IgD-negative memory B cell (primary cell): ENCODE results near the gene RIPK4. TPM values are rescaled to one million over a fixed set of nuclear protein-coding genes. Genes with fewer than 3 reads are reported as not detected.

ENCODE experiments used
- H3K27ac Mint-ChIP-seq, 3 donors: one replicate each; pipeline ENCODE4 v1.8.0; 2020 to 2022; ENCODE audit warnings: mild to moderate bottlenecking in 3 of 3, mixed read lengths in 3 of 3, moderate library complexity in 1 of 3
- H3K27me3 Mint-ChIP-seq: one replicate; pipeline ENCODE4 v1.8.0; 2021; ENCODE audit warnings: mixed read lengths
- H3K36me3 Mint-ChIP-seq: one replicate; pipeline ENCODE4 v1.8.0; 2020; ENCODE audit warnings: mild to moderate bottlenecking, mixed read lengths
- H3K4me1 Mint-ChIP-seq, 3 donors: one replicate each; pipeline ENCODE4 v1.8.0; 2020 to 2022; ENCODE audit warnings: mixed read lengths in 3 of 3, mild to moderate bottlenecking in 1 of 3
- H3K4me3 Mint-ChIP-seq, 4 donors: one replicate each; pipeline ENCODE4 v1.8.0; 2020 to 2022; ENCODE audit warnings: mild to moderate bottlenecking in 4 of 4, mixed read lengths in 4 of 4, moderate library complexity in 3 of 4
- H3K9me3 Mint-ChIP-seq, 3 donors: one replicate each; pipeline ENCODE4 v1.8.0; 2020 to 2021; ENCODE audit warnings: mixed read lengths in 3 of 3, mild to moderate bottlenecking in 1 of 3
- polyA plus RNA-seq: library from polyadenylated mRNA; unstranded; fragments of 300-500 nt; fragmentation: Illumina TruSeq; gene quantifications from one replicate; pipeline ENCODE4 v1.2.3, GENCODE V29; 2021

RIPK4 gene
- polyA plus RNA-seq, 1 donor from 2014 or later = not detected

DNA sequence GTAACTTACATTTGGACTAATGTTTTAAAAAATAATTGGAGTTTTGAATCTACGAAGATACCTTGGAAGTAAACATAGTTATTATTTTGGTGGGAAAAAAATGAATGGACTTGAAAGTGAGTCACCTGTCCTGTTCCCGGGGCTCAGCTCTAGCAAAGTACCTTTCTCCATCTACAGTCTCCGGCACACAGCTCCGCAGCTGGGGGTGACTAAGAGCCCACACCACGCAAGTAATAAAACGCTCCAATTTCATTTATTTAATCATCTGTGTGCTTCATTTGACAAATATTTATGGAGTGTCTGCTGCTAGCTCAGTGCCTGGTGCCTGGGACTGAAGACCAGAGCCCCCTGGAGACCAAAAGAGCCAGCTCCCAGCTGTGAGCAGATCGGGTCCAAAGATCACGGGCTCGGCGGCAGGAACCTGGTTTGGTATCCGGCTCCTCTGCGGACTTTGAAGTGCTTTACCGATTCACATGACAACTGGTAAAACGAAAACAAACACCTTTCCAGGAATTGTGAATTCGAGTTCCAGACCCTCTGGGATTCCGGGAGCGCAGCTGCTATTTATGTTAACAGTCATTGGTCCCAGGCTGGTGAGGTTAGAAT lies 1.7 kb upstream of the RIPK4 start:
- H3K27ac Mint-ChIP-seq = peak overlapping the region in 1 of 3 donors; percentile 23
- H3K36me3 Mint-ChIP-seq = no peaks in the 10 kb centered on the region
- H3K4me3 Mint-ChIP-seq = peak overlapping the region; percentile 23 to 88 (median 48)
- H3K9me3 Mint-ChIP-seq = peaks cover 0 to 5% (median 0%) of the 10 kb centered on the region in 3 donors
- H3K4me1 Mint-ChIP-seq = peaks cover 20 to 33% (median 20%) of the 10 kb centered on the region in 3 donors
- H3K27me3 Mint-ChIP-seq = peaks cover 70% of the 10 kb centered on the region

DNA sequence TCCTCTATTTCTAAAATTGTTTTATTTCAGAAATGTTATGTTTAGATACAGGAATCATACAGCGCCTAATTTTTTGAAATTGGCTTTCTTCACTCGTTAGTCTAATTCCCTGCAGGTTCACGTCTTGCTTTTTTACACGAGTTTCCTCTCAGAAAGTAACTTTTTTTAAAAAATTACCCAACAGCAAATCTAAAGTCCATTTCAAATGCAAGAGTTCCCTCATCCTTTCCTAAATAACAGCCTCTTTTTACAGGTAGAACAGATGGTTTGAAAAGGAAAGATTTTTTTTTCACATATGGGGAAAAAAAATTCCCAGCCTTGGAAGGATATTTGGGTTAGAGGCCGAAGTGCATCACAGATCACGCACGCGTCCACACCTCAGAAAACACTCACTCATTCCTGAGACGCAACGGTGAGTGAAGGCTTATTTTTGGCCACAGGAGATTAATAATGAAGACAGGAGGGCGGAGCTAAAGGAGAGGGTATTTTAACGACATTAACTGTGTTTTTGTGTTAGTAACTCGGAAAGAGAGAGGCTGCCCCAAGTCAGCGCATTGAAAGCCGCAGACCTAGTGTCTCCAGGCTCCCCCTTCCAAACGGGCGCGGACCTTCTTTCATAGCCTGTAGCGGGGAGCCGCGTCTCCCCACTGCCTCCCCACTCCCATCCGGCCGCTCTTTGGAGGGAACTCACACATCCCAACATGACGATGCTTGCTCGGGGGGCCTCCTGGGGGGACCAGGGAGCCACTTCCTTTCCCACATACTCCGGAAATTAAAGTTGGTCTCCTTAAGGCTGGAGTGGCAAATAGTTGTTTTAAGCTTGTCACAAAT lies 969 bp upstream of the RIPK4 start:
- H3K36me3 Mint-ChIP-seq = no peaks in the 10 kb centered on the region
- peaks cover 74% of the 10 kb centered on the region for H3K27me3 Mint-ChIP-seq
- H3K4me3 Mint-ChIP-seq = peak overlapping the region; percentile 46 to 90 (median 78)
- peak overlapping the region in 2 of 3 donors; percentile 45 to 76 for H3K27ac Mint-ChIP-seq
- H3K4me1 Mint-ChIP-seq = peaks cover 20 to 33% (median 20%) of the 10 kb centered on the region in 3 donors
- peaks cover 0 to 5% (median 0%) of the 10 kb centered on the region in 3 donors for H3K9me3 Mint-ChIP-seq

DNA sequence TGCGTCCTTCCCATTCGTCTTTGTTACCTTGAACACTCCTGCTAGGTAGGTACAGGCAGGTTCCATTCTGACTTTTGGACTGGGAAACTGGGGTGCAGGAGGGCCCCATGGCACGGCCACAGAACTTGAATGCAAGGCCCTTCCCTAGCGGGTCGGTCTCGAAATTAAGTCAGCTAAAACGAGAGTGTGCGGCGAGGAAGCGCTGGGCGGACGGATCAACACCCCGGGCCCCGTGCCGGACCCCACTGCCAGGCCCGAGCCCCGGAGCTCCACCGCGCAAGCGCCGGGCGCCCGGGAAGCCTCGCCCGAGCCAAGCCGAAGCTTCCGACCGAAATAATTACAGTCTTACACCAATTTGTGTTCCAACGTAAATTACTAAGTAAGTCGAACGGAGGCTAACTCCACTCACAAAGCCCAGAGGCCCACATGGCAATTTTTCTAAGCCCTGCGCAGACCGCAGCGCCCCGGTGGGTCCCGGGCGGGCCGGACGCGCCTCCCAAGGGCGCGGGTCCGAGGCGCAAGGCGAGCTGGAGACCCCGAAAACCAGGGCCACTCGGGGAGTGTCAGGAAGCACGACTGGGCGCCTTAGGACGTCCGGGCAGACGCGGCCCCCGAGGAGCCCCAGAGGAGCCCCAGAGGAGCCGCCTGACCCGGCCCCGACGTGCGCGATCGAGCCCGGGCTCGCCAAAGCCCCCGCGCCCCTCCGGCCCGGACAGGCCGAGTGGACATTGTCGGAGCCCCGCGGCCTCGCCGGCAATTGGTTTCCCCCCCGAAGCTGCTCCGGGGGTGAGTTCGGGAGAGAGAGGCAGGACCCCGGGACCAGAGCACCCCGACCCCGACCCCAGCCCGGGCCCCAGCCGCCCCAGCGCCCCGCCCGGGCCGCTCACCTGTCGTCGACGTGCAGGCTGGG lies 624 bp downstream of the RIPK4 start:
- Mint-ChIP-seq H3K4me3 (peak overlapping the region in 2 of 4 donors; percentile 44 to 76), H3K9me3 (peaks cover 0 to 5% (median 0%) of the 10 kb centered on the region in 3 donors), H3K4me1 (peaks cover 22 to 38% (median 26%) of the 10 kb centered on the region in 3 donors), H3K27ac (peak overlapping the region in 1 of 3 donors; percentile 69), H3K36me3 (no peaks in the 10 kb centered on the region), H3K27me3 (peaks cover 75% of the 10 kb centered on the region)

DNA sequence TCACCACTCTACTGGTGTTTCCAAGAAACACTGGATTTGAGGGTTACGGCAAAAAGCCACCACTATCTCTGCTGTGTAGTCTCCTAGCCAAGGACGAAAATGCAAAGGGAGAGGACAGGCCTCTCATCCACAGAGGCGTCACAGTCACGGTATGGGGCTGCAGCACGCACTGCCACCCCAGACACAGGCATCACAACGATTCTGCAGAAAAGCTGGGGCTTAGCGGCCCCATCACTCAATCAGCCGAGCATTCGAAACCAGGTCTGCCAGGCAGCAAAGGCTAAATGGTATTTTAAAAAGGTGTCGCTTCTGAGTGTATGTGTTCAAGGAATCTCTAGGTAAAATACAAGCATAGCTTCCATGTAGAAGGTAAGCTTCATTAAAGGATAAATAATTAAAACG lies 1.4 kb downstream of the RIPK4 start:
- Mint-ChIP-seq H3K27ac (peak overlapping the region in 1 of 3 donors; percentile 69), H3K9me3 (peaks cover 0 to 5% (median 0%) of the 10 kb centered on the region in 3 donors), H3K36me3 (no peaks in the 10 kb centered on the region), H3K27me3 (peaks cover 77% of the 10 kb centered on the region), H3K4me1 (peaks cover 24 to 38% (median 30%) of the 10 kb centered on the region in 3 donors), H3K4me3 (peak overlapping the region in 3 of 4 donors; percentile 12 to 76 (median 57))

DNA sequence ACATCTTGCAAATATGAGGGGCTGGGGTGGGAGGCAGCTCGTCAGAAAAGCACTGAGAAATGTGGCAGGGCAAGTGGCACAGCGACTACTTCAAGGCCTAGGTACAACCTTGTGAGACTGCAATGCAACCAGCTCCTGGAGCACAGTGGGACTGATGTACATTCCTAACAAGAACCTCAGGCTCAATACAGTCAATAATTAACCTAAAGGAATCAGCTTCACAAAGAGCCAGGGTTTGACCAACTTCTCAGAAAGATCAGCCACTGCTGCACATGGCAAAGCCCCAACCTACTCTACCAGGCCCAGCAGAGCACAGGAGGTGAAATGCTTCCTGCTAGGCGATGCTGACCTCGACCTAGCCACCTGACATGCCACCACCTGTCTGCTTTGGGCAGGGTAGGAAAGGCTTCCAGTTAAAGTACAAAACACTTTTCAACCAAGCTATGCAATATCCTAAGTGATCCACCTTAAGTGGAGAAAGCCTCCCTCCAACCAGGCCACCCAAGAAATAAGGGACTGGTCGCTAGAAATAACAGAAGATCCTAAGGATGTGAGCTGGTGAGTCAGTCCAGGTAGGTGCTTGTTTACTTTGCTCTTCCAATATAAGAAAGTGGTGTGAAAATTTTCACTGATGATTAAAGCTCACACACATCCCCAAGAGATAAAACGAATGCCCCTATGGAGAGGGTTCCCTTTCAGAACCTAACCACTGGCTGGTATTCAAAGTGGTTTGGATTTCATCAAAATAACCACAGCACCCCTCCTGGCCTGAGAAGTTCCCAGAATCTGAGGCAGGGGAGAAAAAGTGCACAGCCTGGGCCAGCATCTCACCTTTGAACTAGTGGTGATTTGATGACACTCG lies 2.1 kb downstream of the RIPK4 start:
- H3K27me3 Mint-ChIP-seq = peaks cover 77% of the 10 kb centered on the region
- no peaks in the 10 kb centered on the region for H3K36me3 Mint-ChIP-seq
- peak overlapping the region in 1 of 3 donors; percentile 69 for H3K27ac Mint-ChIP-seq
- H3K9me3 Mint-ChIP-seq = peaks cover 0 to 5% (median 0%) of the 10 kb centered on the region in 3 donors
- H3K4me3 Mint-ChIP-seq = peak overlapping the region in 3 of 4 donors; percentile 25 to 76 (median 29)
- H3K4me1 Mint-ChIP-seq = peaks cover 23 to 35% (median 30%) of the 10 kb centered on the region in 3 donors

DNA sequence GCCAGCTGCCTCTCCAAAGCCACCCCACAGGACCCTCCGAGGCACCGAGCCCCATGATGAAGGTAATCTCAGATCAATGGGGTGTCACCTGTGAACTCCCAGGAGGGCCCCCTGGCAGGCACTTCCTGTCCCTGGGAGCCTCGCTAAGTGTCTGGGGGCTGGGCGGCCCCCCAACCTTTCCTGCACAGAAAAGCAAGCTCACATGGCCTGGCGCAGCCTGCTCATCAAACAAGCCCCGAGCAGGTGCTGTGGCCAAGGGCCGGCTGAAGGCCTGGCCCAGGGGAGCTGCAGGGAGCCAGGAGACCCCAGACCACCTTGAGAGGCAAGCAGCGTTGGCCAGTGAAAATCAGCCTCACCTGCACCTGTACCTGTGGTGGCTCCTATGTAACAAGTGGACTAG lies 2.9 kb downstream of the RIPK4 start:
- Mint-ChIP-seq H3K9me3 (peaks cover 0 to 5% (median 0%) of the 10 kb centered on the region in 3 donors), H3K27ac (no peak overlapping the region), H3K4me3 (no peak overlapping the region), H3K27me3 (peaks cover 77% of the 10 kb centered on the region), H3K4me1 (peaks cover 21 to 33% (median 28%) of the 10 kb centered on the region in 3 donors), H3K36me3 (no peaks in the 10 kb centered on the region)

DNA sequence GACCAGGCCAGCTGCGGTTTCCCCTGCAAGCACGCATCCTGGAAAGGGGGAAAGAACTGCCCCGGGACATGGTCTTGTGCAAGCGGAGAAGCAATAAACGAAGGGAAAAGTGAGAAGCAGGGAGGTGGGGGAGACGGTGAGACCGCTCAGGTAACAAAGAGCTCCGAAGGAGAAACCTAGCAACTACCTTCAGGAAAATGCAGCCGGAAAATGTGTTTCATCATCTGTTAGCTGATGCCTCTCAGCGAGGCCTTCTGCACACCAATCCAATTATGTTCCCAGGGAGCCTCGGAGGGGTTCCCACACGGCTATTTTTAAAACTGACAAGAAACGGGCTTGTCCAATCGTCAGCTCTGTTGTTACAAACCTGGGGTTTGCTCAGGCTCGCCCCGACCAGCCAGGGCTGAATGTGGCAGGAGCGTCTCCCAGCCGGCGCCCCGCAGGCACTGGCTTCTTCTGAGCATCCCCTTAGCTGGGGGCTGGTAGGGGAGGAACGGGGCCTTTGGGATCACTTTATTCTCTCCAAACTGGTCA lies 3.4 kb downstream of the RIPK4 start:
- Mint-ChIP-seq H3K27ac (no peak overlapping the region), H3K4me3 (peak overlapping the region in 1 of 4 donors; percentile 5), H3K27me3 (peaks cover 73% of the 10 kb centered on the region)

DNA sequence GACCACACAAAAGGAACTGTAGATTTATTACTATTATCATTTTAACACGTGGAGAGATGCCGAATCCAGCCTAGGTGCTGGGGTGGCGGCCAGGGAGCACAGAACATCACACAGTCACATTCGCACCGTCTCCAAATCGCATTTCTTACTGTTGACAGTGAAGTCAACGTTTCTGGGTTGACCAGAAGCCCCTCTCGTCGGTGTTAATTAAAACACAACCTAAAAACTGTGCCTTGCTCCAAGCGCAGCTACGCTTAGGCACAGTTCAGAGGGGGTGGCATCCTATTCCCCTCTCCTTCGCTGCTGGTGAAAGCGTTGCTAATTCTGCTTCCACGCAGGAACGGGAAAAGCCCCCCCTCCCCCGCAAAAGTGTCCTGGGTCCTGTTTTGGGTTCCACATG lies 4.1 kb downstream of the RIPK4 start:
- H3K4me1 Mint-ChIP-seq = peaks cover 12 to 21% (median 17%) of the 10 kb centered on the region in 3 donors
- peak overlapping the region in 1 of 3 donors; percentile 80 for H3K27ac Mint-ChIP-seq
- H3K27me3 Mint-ChIP-seq = peaks cover 66% of the 10 kb centered on the region
- no peaks in the 10 kb centered on the region for H3K36me3 Mint-ChIP-seq
- H3K9me3 Mint-ChIP-seq = peaks cover 0 to 5% (median 0%) of the 10 kb centered on the region in 3 donors
- H3K4me3 Mint-ChIP-seq = no peak overlapping the region

More for the DNA sequence above, 3.4 kb downstream of the RIPK4 start:
- H3K4me1 Mint-ChIP-seq = peaks cover 19 to 28% (median 24%) of the 10 kb centered on the region in 3 donors
- H3K9me3 Mint-ChIP-seq = peaks cover 0 to 5% (median 0%) of the 10 kb centered on the region in 3 donors
- H3K36me3 Mint-ChIP-seq = no peaks in the 10 kb centered on the region

DNA sequence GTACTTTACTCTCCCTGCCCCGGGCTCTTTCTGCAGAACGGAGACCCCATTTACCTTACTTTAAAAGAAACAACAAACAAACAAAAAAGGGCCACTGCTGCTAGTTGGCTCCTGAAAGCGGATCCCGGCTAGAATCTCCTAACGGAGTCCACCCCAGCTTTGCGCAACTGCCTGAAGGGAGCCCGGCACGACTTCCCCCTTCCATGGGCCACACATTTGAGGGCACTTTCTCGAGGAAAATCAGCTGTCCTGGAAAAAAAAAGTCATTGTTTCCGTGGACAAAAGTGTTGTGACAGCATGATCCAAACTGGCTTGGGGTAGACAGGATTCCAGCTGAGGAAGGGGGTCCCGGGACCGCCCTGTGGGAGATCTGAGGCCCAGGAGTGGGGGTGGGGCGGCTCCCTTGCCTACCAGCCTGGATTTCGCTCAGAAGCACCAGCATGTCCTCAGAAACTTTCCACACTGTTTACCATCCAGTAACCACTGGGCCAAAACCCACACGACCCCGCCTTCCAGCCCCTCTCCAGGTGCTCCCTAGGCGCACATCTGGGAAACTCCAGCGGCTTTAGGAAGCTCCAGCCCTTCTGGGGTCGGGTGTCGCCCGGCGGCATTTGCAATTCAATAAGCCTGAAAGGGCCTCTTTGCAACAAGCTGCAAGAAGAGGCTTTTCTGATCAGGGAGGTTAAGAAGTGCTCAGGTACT lies 4.8 kb downstream of the RIPK4 start:
- Mint-ChIP-seq H3K9me3 (peaks cover 0 to 1% (median 0%) of the 10 kb centered on the region in 3 donors), H3K27me3 (peaks cover 59% of the 10 kb centered on the region), H3K27ac (peak overlapping the region; percentile 46 to 80 (median 65)), H3K4me1 (peaks cover 5 to 14% (median 10%) of the 10 kb centered on the region in 3 donors), H3K36me3 (no peaks in the 10 kb centered on the region), H3K4me3 (peak overlapping the region in 1 of 4 donors; percentile 81)

DNA sequence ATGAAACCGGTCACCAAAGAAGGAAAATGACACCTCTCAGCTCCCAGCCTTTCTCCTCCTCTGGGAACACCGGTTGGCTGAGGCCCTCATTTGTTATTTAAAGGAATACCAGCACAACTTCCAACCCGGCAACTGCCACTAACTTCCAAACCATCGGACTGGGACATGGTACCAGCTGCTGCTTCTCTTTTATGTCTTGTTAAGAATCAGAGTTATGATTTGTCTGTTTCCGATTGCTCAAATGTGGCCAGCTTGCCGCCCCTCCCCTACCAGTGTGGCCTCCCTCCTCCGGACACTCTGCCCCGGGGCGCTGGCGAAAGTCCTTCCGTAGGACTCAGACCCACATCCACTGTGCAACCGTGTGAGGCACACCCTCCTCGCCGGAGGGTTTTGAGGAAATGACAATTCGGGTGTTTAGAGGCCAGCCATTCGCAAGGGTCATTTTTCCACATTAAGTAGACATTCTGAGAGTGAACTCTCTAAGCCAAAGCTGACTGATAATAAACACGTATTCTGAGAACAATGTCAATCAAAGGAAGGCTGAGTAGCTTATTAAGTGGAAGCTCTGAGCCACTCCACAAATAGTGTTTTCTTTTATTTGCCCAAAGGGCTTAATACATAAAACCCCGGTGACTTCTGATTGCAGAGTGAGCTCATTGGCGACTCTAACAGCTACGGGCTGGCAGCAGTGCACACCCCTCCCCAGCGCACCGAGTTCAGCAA lies 5.5 kb downstream of the RIPK4 start:
- Mint-ChIP-seq H3K27ac (peak overlapping the region in 2 of 3 donors; percentile 46 to 65), H3K9me3 (peaks cover 0 to 1% (median 0%) of the 10 kb centered on the region in 3 donors), H3K4me1 (peaks cover 5 to 13% (median 9%) of the 10 kb centered on the region in 3 donors), H3K36me3 (no peaks in the 10 kb centered on the region), H3K27me3 (peaks cover 62% of the 10 kb centered on the region), H3K4me3 (peak overlapping the region in 2 of 4 donors; percentile 39 to 55)

DNA sequence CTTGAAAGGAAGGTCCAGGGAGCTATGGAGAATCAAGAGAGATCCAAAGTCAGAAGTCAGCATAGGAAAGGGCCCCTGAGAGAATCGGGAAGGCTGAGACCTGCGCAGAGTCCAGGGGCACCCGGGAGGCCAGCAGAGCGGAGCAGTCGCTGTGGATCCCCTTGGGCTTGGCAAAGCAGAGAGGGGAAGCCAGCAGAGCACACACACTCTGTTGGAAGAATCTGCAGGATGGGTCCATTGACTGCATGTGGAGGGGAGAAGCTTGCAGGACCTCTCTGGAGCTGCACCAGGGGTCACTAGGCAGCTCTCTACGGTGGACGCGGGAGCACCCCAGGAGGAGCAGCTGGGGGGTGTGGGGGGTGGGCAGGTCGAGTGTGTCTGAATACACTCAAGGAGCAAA lies 6.4 kb downstream of the RIPK4 start:
- H3K27ac Mint-ChIP-seq = no peak overlapping the region
- H3K27me3 Mint-ChIP-seq = peaks cover 57% of the 10 kb centered on the region
- H3K9me3 Mint-ChIP-seq = no peaks in the 10 kb centered on the region
- no peaks in the 10 kb centered on the region for H3K36me3 Mint-ChIP-seq
- peaks cover 5 to 9% (median 8%) of the 10 kb centered on the region in 3 donors for H3K4me1 Mint-ChIP-seq
- no peak overlapping the region for H3K4me3 Mint-ChIP-seq

DNA sequence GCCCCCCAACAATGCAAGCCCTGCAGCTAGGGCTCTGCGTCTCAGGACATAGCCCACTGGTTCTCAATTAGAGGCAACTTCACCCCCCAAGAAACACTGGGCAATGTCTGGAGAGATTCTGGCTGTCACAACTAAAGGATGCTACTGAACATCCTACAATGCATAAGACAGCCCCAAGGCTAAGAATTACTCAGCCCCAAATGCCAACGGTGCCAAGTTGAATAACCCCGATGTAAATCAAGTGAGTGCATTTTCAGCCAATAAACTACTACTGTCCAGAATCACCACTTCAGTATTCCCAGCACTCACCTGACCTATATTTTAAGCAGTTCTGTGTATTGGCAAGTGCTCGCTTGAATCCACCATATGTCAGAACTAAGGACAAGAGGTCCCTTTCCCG lies 6.9 kb downstream of the RIPK4 start:
- Mint-ChIP-seq H3K36me3 (no peaks in the 10 kb centered on the region), H3K27ac (no peak overlapping the region), H3K27me3 (peaks cover 52% of the 10 kb centered on the region), H3K4me1 (peaks cover 5 to 9% (median 5%) of the 10 kb centered on the region in 3 donors), H3K4me3 (peak overlapping the region in 1 of 4 donors; percentile 17), H3K9me3 (no peaks in the 10 kb centered on the region)
